Activated CD4-positive, alpha-beta T cell treated with anti-CD3 and anti-CD28 coated beads, Interleukin-2, amount 10 ng/mL, durations not matched to agents 24 days and 14 days (primary cell): ENCODE data around the gene CTAG2. TPM values are rescaled to one million over a fixed set of nuclear protein-coding genes. Genes with fewer than 3 reads are reported as not detected.
"Not testable (repeated sequence)": the region's sequence is repeated elsewhere in the genome, so short reads cannot be mapped to it uniquely, and the experiment has no call there.

Experiments used
- DNase-seq: peaks from one replicate; pipeline ENCODE4 v3.0.0; 2022
- H3K27ac Mint-ChIP-seq: one replicate; pipeline ENCODE4 v1.8.0; 2022; ENCODE audit warnings: mild to moderate bottlenecking, mixed read lengths
- H3K27me3 Mint-ChIP-seq: one replicate; pipeline ENCODE4 v1.8.0; 2022; ENCODE audit warnings: mixed read lengths
- H3K36me3 Mint-ChIP-seq: one replicate; pipeline ENCODE4 v1.8.0; 2022; ENCODE audit warnings: low read depth, mild to moderate bottlenecking, mixed read lengths
- H3K4me1 Mint-ChIP-seq: one replicate; pipeline ENCODE4 v1.8.0; 2021; ENCODE audit warnings: mixed read lengths
- H3K4me3 Mint-ChIP-seq: one replicate; pipeline ENCODE4 v1.8.0; 2022; ENCODE audit warnings: mild to moderate bottlenecking, moderate library complexity, mixed read lengths
- H3K9me3 Mint-ChIP-seq: one replicate; pipeline ENCODE4 v1.8.0; 2021; ENCODE audit warnings: mixed read lengths
- intact Hi-C: fragments of 100-400 bp; cut with micrococcal nuclease; formaldehyde crosslinking; loops from one replicate; pipeline ENCODE4 v1.15.1; 2023
- total RNA-seq: library from RNA; stranded (reverse); gene quantifications from 2 replicates; pipeline ENCODE4 v1.2.3, GENCODE V29; 2022

The CTAG2 gene
- total RNA-seq, 1 donor from 2014 or later = not detected

DNA sequence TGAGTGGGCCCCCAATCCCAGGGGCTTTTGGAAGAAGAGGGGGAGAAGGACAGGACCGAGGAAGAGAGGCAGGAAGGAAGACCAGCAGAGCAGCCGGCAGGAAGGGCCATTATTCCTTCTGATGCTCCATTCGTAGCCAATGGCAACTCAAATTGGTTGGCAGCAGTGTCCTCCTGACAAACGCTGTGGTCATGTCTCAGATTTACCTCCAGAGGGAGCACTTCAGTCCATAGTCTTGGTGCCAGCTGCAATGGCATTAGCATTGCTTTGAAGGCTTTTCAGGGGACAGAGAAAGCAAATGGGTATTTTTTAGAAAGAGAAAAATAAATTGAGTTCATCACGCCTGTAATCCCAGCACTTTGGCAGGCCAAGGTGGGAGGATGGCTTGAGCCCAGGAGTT is 24.4 kb downstream of the CTAG2 start:
- H3K36me3 Mint-ChIP-seq, intact Hi-C loops, H3K27me3 Mint-ChIP-seq, DNase-seq, H3K4me1 Mint-ChIP-seq, H3K4me3 Mint-ChIP-seq, H3K9me3 Mint-ChIP-seq, H3K27ac Mint-ChIP-seq: not testable (repeated sequence)

DNA sequence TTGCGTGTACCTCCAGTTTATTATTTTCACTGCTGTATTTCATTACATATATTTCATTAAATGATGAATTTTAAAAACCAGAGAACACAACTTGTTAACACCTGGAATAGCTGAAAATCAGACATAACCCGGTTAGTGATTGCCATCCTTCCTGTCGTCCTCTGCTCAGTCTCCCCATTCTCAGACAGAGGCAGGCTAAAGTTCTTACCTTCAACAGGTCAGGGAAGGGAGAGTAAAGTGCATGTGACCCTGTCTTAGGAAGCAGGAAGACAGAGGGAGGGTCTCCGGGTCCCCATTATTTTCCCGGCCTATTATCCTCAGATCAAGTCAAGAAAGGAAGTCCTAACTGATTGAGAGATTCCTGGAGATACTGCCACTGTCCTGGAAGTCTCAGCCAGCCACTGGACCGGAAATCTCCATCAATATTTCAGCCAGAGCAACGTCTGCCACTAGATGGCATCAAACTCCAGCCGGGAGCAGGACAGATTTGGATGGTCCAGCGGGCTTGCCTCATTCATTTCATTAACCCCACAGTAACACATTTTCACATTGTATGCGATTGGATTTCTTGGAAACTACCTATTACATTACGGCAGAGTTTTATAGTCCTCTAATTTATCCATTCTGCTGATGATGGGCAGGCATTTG is 32.5 kb downstream of the CTAG2 start:
- DNase-seq, H3K4me3 Mint-ChIP-seq, H3K36me3 Mint-ChIP-seq, H3K9me3 Mint-ChIP-seq, intact Hi-C loops, H3K27me3 Mint-ChIP-seq, H3K27ac Mint-ChIP-seq, H3K4me1 Mint-ChIP-seq: not testable (repeated sequence)

DNA sequence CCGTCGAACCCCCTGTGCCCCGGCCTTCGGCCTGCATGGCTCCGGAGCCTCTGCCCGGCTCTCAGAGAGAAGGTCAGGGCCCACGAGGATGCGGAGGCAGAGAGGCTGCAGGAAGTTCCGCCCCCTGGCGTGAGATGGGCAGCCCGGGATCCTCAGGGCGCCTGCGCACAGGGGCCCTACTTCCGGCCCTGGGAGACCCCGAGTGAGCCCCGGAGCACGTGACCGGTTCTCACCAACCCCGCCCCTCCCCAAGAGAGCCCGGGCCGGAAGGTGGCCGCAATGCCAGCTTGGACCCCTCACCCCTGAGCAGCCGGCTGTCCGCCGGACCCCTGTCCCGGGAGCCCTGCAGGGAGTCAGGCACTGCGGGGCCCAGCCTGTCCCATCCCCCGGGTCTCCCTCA is 34.2 kb downstream of the CTAG2 start, which contains the start of gene CTAG1B:
TSS of gene CTAG1B (minus strand) at position 101 of the 400 bp plus-strand sequence. CDS start at position 37, 64 bp downstream.
- H3K36me3 Mint-ChIP-seq, H3K4me1 Mint-ChIP-seq, intact Hi-C loops, H3K27ac Mint-ChIP-seq, H3K4me3 Mint-ChIP-seq, DNase-seq, H3K27me3 Mint-ChIP-seq, H3K9me3 Mint-ChIP-seq: not testable (repeated sequence)

DNA sequence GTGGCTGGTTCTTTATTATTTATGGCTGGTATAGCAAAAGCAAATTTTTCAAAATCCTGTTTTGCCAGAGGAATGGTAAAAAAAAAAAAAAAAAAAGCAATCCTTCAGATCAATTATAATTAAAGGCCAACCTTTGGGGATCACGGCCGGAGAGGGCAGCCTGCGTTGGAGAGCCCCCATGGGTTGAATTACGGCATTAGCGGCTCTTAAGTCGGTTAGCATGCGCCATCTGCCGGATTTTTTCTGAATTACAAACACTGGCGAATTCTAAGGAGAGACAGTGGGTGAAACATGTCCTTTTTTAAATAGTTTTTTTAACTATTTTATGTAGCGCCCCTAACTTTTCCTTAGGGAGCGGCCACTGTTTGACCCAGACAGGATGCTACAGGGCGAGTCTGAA is 39.8 kb downstream of the CTAG2 start:
- H3K4me3 Mint-ChIP-seq, H3K4me1 Mint-ChIP-seq, H3K27ac Mint-ChIP-seq, H3K9me3 Mint-ChIP-seq, intact Hi-C loops, DNase-seq, H3K27me3 Mint-ChIP-seq, H3K36me3 Mint-ChIP-seq: not testable (repeated sequence)

DNA sequence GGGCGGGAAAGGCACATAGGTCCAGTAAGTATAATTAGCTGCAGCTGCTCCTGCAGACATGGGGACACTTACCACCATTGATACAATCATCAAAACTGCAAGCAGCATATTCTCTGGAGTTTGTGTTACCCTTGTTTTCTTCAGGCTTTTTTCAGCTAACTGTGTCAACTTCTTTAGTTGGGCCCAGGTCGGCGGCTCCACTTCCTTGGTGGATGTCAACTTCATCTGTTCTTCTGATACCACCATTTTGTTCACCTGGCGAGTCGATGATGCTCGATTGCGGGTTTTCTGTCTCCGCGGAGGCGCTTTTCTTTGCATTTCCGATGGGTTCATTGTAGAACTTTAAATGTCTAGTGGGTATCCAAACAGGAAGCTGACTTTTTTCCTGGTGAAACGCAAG is 42.2 kb downstream of the CTAG2 start:
- H3K27ac Mint-ChIP-seq, H3K9me3 Mint-ChIP-seq, DNase-seq, H3K4me1 Mint-ChIP-seq, H3K36me3 Mint-ChIP-seq, H3K27me3 Mint-ChIP-seq, H3K4me3 Mint-ChIP-seq, intact Hi-C loops: not testable (repeated sequence)

DNA sequence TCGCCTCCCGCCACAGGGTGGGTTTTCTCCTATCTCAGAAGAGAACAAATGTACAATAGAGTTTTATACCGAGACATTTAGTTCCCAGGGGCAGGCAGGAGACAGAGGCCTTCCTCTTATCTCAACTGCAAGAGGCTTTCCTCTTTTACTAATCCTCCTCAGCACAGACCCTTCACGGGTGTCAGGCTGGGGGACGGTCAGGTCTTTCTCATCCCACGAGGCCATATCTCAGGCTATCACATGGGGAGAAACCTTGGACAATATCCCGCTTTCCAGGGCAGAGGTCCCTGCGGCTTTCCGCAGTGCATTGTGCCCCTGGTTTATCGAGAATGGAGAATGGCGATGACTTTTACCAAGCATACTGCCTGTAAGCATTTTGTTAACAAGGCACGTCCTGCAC is 44.6 kb downstream of the CTAG2 start:
- peaks cover 12% of the 10 kb centered on the region for H3K4me1 Mint-ChIP-seq
- H3K9me3 Mint-ChIP-seq, intact Hi-C loops, DNase-seq, H3K27me3 Mint-ChIP-seq, H3K36me3 Mint-ChIP-seq, H3K27ac Mint-ChIP-seq, H3K4me3 Mint-ChIP-seq: not testable (repeated sequence)

DNA sequence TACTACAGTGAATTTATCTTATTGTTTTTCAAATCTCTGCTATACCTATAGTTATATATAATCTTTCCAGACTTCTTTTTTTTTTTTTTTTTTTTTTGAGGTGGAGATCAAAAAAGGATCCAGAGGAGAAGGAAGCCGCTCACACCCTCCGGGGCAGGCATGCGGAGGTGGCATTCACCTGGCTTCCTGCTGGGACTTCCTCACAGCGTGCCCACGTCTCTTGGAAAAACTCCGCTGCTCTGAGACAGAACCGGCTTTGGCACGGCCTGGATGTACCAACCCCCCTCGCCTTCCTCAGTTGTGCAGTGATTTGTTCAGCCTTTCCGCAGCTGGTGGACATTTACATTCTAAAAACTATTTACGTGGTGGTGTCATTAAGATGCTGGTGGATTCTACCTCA is 45.4 kb downstream of the CTAG2 start:
- H3K27ac Mint-ChIP-seq, intact Hi-C loops, H3K9me3 Mint-ChIP-seq, DNase-seq, H3K27me3 Mint-ChIP-seq, H3K36me3 Mint-ChIP-seq, H3K4me3 Mint-ChIP-seq: not testable (repeated sequence)
- peaks cover 12% of the 10 kb centered on the region for H3K4me1 Mint-ChIP-seq

DNA sequence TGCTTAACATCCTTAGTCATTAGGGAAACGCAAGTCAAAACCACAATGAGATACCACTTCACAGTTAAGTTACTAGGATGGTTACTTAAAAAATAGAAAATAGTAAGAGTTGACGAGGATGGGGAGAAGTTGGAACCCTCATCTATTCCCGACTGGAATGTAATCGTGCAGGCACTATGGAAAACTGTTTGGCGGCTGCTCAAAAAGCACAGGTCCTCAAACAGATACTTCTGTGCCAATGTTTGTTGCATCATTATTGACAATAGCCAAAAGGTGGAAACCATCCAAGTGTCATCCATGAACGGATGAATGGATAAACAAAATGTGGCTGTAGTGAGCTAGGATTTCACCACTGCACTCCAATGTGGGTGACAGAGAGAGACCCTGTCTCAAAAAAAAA is 46.0 kb downstream of the CTAG2 start:
- H3K9me3 Mint-ChIP-seq = peaks cover 3% of the 10 kb centered on the region

DNA sequence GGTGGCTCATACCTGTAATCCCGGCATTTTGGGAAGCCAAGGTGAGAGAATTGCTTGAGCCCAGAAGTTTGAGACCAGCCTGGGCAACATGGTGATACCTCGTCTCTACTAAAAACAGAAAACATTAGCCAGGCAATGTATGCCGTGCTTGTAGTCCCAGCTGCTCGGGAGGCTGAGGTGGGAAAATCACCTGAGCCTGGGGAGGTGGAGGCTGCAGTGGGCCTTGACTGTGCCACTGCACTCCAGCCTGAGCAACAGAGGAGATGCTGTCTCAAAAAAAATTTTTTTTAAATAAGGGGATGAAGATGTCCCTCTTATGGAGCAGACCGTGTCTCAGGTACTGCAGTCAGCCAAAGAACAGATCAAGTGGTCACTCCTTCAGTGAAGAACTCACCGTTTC is 47.8 kb downstream of the CTAG2 start:
- intact Hi-C loops = no loop called here
- no peak for DNase-seq
- H3K36me3 Mint-ChIP-seq = no peaks in the 10 kb centered on the region
- no peak overlapping the region for H3K4me3 Mint-ChIP-seq
- no peak overlapping the region for H3K27ac Mint-ChIP-seq
- peaks cover 12% of the 10 kb centered on the region for H3K4me1 Mint-ChIP-seq
- H3K27me3 Mint-ChIP-seq = peaks cover 6% of the 10 kb centered on the region
- peaks cover 3% of the 10 kb centered on the region for H3K9me3 Mint-ChIP-seq

More for the DNA sequence above, 46.0 kb downstream of the CTAG2 start:
- no peak overlapping the region for H3K27ac Mint-ChIP-seq
- H3K27me3 Mint-ChIP-seq = peaks cover 3% of the 10 kb centered on the region
- peaks cover 12% of the 10 kb centered on the region for H3K4me1 Mint-ChIP-seq
- DNase-seq = no peak
- H3K36me3 Mint-ChIP-seq = no peaks in the 10 kb centered on the region
- no peak overlapping the region for H3K4me3 Mint-ChIP-seq
- intact Hi-C loops = no loop called here

DNA sequence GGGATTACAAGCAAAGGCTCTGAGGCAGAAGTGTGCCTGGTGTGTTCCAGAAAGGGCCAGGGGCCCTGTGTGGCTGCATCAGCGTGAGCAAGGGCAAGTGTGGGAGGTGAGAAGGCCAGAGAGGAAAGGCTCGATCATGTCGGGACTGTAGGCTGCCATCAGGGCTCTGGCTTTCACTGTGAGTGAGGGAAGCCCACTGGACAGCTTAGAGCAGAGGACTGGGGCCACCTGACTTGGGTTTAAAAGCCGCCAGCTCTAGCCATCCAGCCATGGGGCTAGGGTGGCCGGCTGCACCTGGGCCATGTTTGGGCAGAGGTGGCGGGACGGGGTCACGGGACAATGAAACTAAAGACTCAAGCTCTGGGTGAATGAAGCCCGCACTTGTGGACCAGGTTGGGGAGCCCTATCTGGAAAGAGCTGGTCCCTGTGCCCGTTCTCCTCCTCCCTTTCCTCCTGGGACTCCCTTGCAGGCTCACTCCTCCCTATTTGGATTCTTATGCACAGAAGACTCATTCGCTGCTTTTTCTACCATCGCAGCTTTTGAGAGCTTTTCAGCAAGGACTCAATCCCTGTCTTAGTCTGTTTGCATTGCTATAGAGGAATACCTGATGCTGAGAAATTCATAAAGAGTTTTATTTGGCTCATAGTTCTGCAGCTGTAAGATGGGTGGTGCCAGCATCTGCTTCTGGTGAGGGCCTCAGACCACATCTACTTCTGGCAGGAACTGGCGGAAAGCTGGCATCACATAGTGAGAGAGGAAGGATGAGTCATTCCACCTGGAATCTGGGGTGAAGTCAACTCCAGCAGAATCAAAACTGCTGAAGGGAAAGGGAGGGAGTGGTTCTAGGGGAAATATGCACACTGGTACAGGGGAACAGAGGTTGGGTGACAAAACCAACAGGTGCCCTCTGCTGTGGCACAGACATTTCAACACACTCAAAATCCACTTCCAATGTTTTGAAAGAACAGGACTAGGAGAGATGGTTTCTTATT is 49.6 kb downstream of the CTAG2 start:
- no peak for DNase-seq
- intact Hi-C loops = no loop called here
- no peak overlapping the region for H3K4me3 Mint-ChIP-seq
- H3K27ac Mint-ChIP-seq = no peak overlapping the region
- H3K36me3 Mint-ChIP-seq = no peaks in the 10 kb centered on the region
- peaks cover 6% of the 10 kb centered on the region for H3K27me3 Mint-ChIP-seq
- H3K4me1 Mint-ChIP-seq = peaks cover 12% of the 10 kb centered on the region
- H3K9me3 Mint-ChIP-seq = peaks cover 3% of the 10 kb centered on the region

DNA sequence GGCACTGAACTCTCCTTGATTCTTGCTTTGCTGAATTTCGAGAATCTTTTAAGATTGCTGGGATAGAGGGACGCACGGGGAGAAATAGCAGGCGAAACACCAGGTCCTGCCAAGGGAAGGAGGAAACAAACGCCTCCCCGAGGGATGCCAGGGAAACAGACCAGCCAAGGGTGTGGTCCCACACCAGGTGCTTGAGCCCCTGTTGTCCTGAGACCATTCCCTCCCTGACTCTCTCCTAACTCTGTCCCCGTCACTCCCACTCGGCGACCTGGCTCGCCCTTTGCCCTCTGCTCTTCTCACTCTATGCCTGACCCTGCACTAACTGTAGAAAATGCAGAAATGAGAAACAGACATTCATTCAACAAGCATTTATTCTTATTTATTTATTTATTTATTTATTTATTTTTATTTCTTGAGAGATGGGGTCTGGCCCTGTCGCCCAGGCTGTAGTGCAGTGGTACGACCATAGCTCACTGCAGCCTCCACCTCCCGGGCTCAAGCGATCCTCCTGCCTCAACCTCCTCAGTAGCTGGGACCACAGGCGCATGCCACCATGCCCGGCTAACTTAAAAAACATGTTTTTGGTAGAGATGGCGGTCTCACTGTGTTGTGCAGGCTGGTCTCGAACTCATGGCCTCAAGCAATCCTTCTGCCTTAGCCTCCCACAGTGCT is 50.5 kb downstream of the CTAG2 start:
- H3K27me3 Mint-ChIP-seq = peaks cover 6% of the 10 kb centered on the region

DNA sequence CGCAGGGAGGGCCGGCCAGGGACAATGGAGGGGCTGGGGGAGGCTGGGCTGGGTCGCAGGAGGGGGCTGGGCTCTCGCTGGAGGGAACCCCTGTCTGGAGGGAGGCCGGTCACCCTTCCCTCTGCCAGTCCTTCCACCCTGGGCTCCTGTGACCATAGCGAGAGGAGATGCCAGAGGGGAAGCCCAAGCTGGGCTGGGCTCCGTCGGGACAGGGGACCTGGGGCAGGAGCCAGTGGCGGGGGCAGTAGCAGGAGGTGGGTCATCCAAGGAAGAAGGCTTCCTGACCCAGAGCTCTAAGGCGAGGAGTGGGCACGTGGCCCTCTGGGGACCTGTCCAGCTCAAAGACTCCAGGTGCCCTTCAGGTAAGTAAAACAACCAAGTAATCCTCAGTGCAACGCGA is 51.2 kb downstream of the CTAG2 start:
- intact Hi-C loops = no loop called here
- Mint-ChIP-seq H3K36me3 (no peaks in the 10 kb centered on the region), H3K4me3 (no peak overlapping the region), H3K27me3 (peaks cover 7% of the 10 kb centered on the region), H3K9me3 (peaks cover 3% of the 10 kb centered on the region), H3K4me1 (peaks cover 12% of the 10 kb centered on the region), H3K27ac (no peak overlapping the region)
- no peak for DNase-seq

More for the DNA sequence above, 50.5 kb downstream of the CTAG2 start:
- no peaks in the 10 kb centered on the region for H3K36me3 Mint-ChIP-seq
- H3K4me3 Mint-ChIP-seq = no peak overlapping the region
- no peak overlapping the region for H3K27ac Mint-ChIP-seq
- H3K4me1 Mint-ChIP-seq = peaks cover 12% of the 10 kb centered on the region
- peaks cover 3% of the 10 kb centered on the region for H3K9me3 Mint-ChIP-seq
- DNase-seq = no peak
- intact Hi-C loops = no loop called here
